GM12878 (cell line): Measurements from ENCODE around the gene HNRNPH1.

Experiments used
- CTCF ChIP-seq, 3 experiments: IDR thresholded peaks in 2 of 3; conservative IDR thresholded peaks in 1 of 3; 2 replicates each; pipeline ENCODE4 v1.5.1; 2011; ENCODE audit warnings: low read depth in 3 of 3, low read length in 3 of 3, mild to moderate bottlenecking in 3 of 3, control low read depth in 2 of 3, moderate library complexity in 2 of 3, inconsistent platforms in 1 of 3, mixed read lengths in 1 of 3; ENCODE audit not compliant: control insufficient read depth in 2 of 3, insufficient read depth in 1 of 3; ENCODE audit errors: extremely low read depth in 1 of 3
- EP300 ChIP-seq, 2 experiments: fragments of 150-350 bp in 1 of 2; IDR thresholded peaks; 2 replicates each; pipeline ENCODE4 v1.6.1; 2011 to 2012; ENCODE audit warnings: low read depth in 2 of 2, low read length in 2 of 2, borderline replicate concordance in 1 of 2, improper control_type of control experiment in 1 of 2, inconsistent platforms in 1 of 2; ENCODE audit not compliant: control insufficient read depth in 1 of 2
- HDAC6 ChIP-seq: fragments of 200-600 bp; sonication (generic); IDR thresholded peaks from one replicate; pipeline ENCODE4 v1.8.0; 2017; ENCODE audit warnings: antibody characterized with exemption; ENCODE audit not compliant: unreplicated experiment
- MXI1 ChIP-seq: fragments of 150-350 bp; IDR thresholded peaks from 2 replicates; pipeline ENCODE4 v1.6.1; 2011; ENCODE audit warnings: low read depth, mild to moderate bottlenecking, inconsistent platforms, low read length, improper control_type of control experiment
- NRF1 ChIP-seq: conservative IDR thresholded peaks from 2 replicates; pipeline ENCODE4 v1.6.1; 2011; ENCODE audit warnings: mild to moderate bottlenecking, low read depth, low read length, improper control_type of control experiment
- RAD21 ChIP-seq: IDR thresholded peaks from 2 replicates; pipeline ENCODE4 v1.6.1; 2011; ENCODE audit warnings: mild to moderate bottlenecking, low read depth, low read length, moderate library complexity; ENCODE audit not compliant: insufficient read depth
- SMARCA5 ChIP-seq: fragments of 450-650 bp; IDR thresholded peaks from 2 replicates; pipeline ENCODE4 v1.6.1; 2017; ENCODE audit warnings: mild to moderate bottlenecking

GRCh38 chr5:179608131-179608581 is 15.3 kb downstream of the HNRNPH1 start:
- TF ChIP-seq HDAC6 (no peak), RAD21 (no peak), CTCF (IDR thresholded peaks at IDR 0.05 in 2 of 3, conservative IDR thresholded peaks at IDR 0.05 in 1 of 3; ENCODE audit: control insufficient read depth in 2 of 3, extremely low read depth in 1 of 3, insufficient read depth in 1 of 3, low read depth in 3 of 3, low read length in 3 of 3) (no peak), NRF1 (no peak), EP300 (IDR thresholded peaks at IDR 0.05; ENCODE audit: borderline replicate concordance in 1 of 2, control insufficient read depth in 1 of 2, low read depth in 2 of 2, low read length in 2 of 2) (no peak), SMARCA5 (no peak), MXI1 (no peak)
